Esophagus muscularis mucosa (tissue), 3 donors: ENCODE measurements around the gene HOXC9.

Source experiments
- CTCF ChIP-seq, 3 experiments: fragments of 200-600 bp in 2 of 3; fragments of 450-650 bp in 1 of 3; sonication (generic) in 2 of 3; IDR thresholded peaks; one replicate each; pipeline ENCODE4 v1.5.1; 2017 to 2019; ENCODE audit warnings: antibody characterized with exemption in 3 of 3, mild to moderate bottlenecking in 2 of 3, moderate library complexity in 1 of 3
- POLR2A ChIP-seq: fragments of 450-650 bp; IDR thresholded peaks from one replicate; pipeline ENCODE4 v1.6.1; 2017; ENCODE audit warnings: antibody characterized with exemption, moderate library complexity, mild to moderate bottlenecking, low read depth

GRCh38 chr12:54032086-54032619 lies 32.2 kb downstream of the HOXC9 start:
- no peak for TF ChIP-seq CTCF (IDR thresholded peaks at IDR 0.05)
- TF ChIP-seq POLR2A, result no peak
